GM19397 (cell line): ENCODE measurements around the gene GRK1.
"Not testable (repeated sequence)": the region's sequence is repeated elsewhere in the genome, so short reads cannot be mapped to it uniquely, and the experiment has no call there.

Experiments used
- ATAC-seq: cut with Tn5 transposase; IDR thresholded peaks from one replicate; pipeline ENCODE4 v1.9.1; 2021; ENCODE audit warnings: mild to moderate bottlenecking, moderate library complexity; ENCODE audit not compliant: unreplicated experiment

The GRK1 gene

DNA sequence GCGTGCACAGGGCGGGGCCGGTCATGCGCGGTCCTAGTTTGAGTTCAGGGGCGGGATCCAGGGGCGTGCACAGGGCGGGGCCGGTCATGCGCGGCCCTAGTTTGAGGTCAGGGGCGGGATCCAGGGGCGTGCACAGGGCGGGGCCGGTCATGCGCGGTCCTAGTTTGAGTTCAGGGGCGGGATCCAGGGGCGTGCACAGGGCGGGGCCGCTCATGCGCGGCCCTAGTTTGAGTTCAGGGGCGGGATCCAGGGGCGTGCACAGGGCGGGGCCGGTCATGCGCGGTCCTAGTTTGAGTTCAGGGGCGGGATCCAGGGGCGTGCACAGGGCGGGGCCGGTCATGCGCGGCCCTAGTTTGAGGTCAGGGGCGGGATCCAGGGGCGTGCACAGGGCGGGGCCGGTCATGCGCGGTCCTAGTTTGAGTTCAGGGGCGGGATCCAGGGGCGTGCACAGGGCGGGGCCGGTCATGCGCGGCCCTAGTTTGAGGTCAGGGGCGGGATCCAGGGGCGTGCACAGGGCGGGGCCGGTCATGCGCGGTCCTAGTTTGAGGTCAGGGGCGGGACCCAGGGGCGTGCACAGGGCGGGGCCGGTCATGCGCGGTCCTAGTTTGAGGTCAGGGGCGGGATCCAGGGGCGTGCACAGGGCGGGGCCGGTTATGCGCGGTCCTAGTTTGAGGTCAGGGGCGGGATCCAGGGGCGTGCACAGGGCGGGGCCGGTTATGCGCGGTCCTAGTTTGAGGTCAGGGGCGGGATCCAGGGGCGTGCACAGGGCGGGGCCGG, 58.5 kb downstream of the GRK1 start:
- not testable (repeated sequence) for ATAC-seq

DNA sequence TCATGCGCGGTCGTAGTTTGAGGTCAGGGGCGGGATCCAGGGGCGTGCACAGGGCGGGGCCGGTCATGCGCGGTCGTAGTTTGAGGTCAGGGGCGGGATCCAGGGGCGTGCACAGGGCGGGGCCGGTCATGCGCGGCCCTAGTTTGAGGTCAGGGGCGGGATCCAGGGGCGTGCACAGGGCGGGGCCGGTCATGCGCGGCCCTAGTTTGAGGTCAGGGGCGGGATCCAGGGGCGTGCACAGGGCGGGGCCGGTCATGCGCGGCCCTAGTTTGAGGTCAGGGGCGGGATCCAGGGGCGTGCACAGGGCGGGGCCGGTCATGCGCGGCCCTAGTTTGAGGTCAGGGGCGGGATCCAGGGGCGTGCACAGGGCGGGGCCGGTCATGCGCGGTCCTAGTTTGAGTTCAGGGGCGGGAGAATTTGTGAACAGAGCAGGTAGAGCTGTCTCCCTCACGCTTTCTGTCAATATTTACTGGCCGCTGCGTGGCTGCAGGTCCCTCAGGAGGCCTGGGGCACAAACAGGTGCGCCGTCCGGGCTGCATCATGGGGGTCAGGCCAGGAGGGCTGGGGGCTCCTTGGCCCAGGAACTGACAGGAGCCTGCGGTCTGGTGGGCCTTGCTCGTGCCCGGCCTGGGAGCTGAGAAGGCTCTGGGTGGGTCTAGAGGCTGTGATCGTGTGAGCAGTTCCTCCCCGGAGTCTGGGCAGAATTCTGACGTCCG, 59.2 kb downstream of the GRK1 start:
- not testable (repeated sequence) for ATAC-seq

DNA sequence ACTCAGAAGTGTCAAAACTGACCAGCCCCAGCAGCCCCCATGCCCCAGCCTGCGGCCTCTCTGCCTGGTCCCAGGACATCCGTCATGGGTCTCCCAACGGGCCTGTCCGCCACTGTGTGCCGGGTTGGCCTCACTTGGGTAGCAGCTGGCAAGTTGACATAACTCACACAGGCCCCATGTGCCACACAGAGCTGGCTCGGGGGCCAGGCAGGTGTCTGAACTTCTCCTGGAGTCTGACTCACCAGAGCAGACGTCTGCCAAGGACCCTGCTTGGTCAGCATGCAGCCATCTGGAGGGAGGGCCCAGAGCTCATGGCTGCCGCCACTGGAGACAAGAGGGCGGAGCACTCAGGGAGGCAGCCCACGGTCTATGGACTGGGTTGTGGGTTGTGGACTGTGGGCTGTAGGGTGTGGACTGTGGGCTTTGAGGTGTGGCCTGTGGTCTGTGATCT, 60.0 kb downstream of the GRK1 start:
- no peak for ATAC-seq

- ATAC-seq, result no peak
Observed at GRCh38 chr13:113728571-113729054, 61.6 kb downstream of the GRK1 start.

GRCh38 chr13:113729187-113730019, 62.4 kb downstream of the GRK1 start:
- no peak for ATAC-seq

DNA sequence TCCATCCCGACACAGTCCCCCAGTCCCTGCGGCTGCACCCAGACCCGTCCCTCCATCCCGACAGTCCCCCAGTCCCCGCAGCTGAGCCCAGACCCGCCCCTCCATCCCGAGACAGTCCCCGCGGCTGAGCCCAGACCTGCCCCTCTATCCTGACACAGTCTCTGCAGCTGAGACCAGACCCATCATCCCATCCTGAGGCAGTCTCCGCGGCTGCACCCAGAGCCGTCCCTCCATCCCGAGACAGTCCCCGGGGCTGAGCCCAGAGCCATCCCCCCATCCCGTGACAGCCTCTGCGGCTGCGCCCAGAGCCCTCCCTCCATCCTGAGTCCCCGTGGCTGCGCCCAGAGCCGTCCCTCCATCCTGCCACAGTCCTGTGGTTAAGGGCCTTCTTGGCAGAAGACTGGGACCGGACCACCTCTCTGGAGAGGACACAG, 63.3 kb downstream of the GRK1 start:
- no peak for ATAC-seq

- no peak for ATAC-seq
Observed at GRCh38 chr13:113730831-113731191, 63.8 kb downstream of the GRK1 start.

DNA sequence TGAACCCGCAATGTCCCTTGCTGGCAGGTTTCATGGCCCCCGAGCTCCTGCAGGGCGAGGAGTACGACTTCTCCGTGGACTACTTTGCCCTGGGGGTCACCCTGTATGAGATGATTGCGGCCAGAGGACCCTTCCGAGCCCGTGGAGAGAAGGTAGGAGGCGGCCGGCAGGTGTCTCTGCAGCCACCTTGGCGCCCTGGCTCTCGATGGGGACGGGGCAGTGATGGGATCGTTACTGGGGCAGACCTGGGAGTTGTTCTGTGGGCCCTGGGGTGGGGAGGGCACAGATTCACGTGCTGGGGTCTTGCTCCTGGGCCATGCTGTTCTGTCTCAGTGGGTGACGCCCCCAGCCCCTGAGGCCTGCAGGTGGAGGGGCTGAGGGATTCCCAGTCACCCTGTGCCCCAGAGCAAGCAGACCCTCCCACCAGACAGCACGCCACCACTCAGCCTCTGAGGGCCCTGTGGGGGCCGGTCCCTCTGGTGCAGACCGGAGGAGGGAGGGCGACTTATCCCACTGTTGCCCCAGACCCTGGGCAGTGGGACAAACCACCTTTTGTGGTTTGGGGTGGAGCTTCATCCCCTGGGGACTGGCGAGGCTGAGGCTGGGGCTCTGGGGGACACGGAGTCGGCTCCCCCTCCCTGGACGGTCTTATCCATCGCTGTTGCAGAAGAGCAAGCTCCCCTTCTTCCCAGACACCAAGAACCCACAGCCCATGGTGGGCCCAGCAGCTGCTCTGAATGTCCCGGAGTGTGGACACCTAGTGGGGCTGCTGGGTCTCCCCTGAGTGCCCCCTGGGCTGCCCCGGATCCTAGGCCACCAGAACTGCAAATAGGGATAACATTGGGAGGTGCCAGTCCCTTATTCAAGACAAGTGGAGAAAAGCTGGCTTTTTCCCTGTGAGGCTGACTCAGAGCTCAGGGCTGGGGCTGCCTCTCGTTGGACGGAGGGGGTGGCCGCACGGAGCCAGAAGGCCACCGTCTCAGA, 64.5 kb downstream of the GRK1 start:
- no peak for ATAC-seq

DNA sequence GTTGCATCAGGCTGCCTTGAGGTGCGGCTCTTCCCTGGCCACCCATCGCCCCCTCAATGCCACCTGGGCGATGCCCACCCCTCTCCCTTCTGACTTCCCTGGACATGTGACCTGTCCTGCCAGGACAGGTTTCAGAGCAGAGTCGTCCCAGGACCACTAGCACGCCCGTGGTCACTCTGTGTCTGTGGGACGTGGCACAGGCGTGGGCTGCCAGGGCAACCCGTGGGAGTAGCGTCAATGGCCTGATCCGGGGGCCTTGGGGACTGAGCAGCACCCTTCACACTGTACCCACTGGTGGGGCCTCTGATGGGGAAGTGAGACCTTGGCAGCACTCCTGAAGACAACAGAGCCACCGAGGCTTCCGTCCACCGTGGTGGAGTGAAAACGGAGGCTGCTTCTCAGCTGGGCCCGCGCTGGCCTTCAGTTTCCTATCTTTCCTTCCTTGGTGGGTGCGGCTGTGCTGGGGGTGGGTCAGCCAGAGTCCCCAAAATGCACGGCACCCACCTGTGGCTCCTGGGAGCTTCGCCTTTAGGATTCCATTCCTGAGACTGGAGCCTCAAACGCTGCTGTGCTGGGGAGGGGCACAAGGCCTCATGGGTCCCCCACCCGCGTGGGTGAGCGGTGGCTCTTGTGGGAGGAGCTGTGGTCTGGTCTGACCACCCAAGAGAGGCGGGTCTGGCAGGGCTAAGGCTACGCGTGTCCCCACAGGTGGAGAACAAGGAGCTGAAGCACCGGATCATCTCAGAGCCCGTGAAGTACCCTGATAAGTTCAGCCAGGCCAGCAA, 65.3 kb downstream of the GRK1 start:
- no peak for ATAC-seq

DNA sequence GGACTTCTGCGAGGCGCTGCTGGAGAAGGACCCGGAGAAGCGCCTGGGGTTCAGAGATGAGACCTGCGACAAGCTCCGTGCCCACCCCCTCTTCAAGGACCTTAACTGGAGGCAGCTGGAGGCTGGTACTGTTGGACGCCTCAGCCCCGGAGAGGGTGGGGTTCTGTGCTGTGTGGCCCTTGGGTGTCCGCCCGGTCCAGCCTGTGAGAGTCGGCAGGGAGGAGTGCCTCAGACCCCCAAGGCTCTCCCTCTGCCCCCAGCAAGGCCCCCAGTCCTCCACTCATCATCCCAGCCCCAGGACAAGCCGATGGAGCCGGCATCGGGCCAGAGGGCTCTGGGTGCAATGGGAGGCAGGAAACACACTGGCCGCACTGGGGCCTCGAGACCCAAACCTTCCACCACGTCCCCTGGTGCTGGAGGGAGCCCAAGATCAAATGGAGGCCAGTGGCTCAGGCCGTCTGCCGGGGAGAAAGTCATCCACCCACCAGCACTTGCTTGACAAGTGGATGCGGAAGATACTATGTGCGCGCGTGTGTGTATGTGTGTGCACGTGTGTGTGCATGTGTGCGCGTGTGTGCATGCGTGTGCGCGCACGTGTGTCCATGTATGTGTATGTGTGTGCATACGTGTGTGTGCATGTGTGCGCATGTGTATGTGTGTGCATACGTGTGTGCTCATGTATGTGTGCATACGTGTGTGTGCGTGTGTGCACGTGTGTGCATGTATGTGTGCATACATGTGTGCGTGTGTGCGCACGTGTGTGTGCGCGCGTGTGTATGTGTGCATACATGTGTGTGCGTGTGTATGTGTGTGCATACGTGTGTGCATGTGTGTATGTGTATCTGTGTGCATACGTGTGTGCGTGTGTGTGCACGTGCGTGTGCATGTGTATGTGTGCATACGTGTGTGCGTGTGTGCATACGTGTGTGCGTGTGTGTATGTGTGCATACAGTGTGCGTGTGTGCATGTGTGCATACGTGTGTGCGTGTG, 66.2 kb downstream of the GRK1 start:
- ATAC-seq, result no peak

GRCh38 chr13:113734099-113734825, 67.2 kb downstream of the GRK1 start:
- ATAC-seq, result no peak

DNA sequence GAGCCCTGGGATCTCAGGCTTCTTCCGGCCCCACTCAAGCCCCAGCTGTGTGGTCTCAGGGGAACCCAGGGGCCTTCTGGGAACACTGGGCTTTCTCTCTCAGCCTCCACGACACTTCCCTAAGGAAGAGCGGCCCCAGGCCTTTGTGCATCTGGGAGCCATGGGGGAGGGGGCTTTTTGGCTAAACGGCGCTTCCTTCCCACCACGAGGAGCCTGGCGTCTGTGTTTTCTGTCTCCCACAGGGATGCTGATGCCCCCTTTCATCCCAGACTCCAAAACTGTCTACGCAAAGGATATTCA, 67.8 kb downstream of the GRK1 start:
- ATAC-seq, result no peak

DNA sequence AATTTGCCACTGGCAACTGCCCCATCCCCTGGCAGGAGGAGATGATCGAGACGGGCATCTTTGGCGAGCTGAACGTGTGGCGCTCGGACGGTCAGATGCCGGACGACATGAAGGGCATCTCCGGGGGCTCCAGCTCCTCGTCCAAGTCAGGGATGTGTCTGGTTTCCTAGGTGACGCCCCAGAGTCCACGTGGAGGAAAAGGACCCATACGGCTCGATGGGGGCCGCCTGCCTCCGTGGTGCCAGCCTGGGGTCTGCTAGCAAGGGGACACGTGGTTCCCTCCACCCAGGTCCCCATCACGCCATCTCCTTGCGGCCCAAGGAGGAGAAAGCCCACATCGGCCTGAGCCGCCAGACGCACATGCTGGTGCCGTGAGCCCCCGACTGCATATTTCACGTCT, 68.2 kb downstream of the GRK1 start:
- ATAC-seq, result no peak

DNA sequence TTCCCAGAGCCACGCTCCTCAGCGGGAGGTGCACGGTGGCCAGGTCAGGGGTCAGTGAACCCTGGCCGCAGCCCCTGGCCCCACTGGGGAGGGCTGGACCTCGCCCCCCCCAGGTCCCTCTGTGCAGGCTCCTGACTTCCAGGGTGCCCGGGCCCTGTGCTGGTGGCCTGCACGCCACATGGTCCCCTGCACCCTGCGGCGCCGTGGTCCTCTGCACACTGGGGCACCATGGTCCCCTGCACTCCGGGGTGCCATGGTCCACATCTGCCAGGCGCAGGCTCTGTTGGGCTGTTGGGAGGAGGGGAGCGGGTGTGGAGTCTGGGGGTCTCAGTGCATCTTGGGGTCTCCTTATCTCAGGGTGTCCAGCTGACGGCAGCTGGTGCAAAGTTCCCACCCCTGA, 68.7 kb downstream of the GRK1 start:
- ATAC-seq, result no peak

- ATAC-seq, result no peak
Observed at GRCh38 chr13:113736258-113736731, 69.3 kb downstream of the GRK1 start.

DNA sequence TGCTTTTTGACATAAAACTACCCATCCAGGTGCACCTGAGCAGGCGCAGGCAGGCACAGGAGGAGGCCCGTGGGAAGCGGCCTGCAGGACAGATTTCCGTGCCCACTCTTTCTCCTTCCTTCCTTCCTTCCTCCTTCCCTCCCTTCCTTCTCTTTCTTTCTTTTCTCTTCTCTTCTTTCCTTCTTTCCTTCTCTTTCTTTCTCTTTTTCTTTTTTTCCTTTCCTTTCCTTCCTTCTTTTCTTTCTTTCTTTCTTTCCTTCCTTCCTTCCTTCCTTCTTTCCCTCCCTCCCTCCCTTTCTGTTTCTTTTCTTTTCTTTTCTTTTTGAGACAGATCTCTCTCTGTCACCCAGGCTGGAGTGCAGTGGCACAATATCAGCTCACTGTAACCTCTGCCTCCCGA, 70.8 kb downstream of the GRK1 start:
- no peak for ATAC-seq

- ATAC-seq, result no peak
Observed at GRCh38 chr13:113739527-113740285, 72.7 kb downstream of the GRK1 start.
